Heart left ventricle (tissue), 13 donors: ENCODE measurements around the gene BAG3.

ENCODE experiments used
- CTCF ChIP-seq, 12 donors: fragments of 200-600 bp; sonication (generic) in 4 of 12; IDR thresholded peaks; one replicate each; pipeline versions ENCODE4 v1.5.0 to v1.8.0; 2018 to 2022; ENCODE audit warnings: antibody characterized with exemption in 12 of 12, mild to moderate bottlenecking in 5 of 12
- POLR2A ChIP-seq, 2 donors: fragments of 450-650 bp; IDR thresholded peaks; one replicate each; pipeline ENCODE4 v1.6.1; 2017; ENCODE audit warnings: antibody characterized with exemption in 2 of 2, mild to moderate bottlenecking in 2 of 2, moderate library complexity in 2 of 2
- donor health status: ischemic (EF 13 %, LVEDD 7.1; RV severe dilation, severe dysfunction).
- donor health status: DM: no; HTN: yes; CAD: no.
- donor health status: DM: no; HTN: no; CAD: no.
- donor health status: ischemic (EF 25% LVEDD 6.9; RV normal size, moderate dysfunction).
- donor health status: ischemic (EF 25% LVEDD 5.7; RV mildly dilated, moderate dysfunction).
- donor health status: ischemic (EF 35%, LVEDD 5.7; RV mildly dilated, moderate dysfunction).
- donor health status: nonischemic (EF 11% LVEDD 7.7; RV severe dilation, severe dysfunction).
- donor health status: DM: yes; HTN: yes; CAD: no.
- donor health status: PGD.
- donor health status: ischemic (EF 29% LVEDD 5.4; RV normal size, mild dysfunction).
- donor health status: nonischemic (EF 23%, LVEDD 6.1; RV moderate dilation, normal function).

- TF ChIP-seq CTCF (IDR thresholded peaks at IDR 0.05) (no peak), POLR2A (IDR thresholded peaks at IDR 0.05) (no peak)
Measured at GRCh38 chr10:119723161-119723560, 72.0 kb downstream of the BAG3 start.
